BLaER1 treated with 17β-estradiol and CSF1 and Interleukin-3, amounts not matched to agents 10 nM and 100 nM (cell line): ENCODE results near the gene APBA1.

Source experiments
- H3K27ac ChIP-seq, 11 experiments: shearing (Covaris generic); formaldehyde crosslinking; 2 replicates each; pipeline ENCODE4 v1.8.1; 2022
- H3K27me3 ChIP-seq, 11 experiments: shearing (Covaris generic); formaldehyde crosslinking; 2 replicates each; pipeline ENCODE4 v1.8.1; 2022
- H3K36me3 ChIP-seq, 11 experiments: shearing (Covaris generic); formaldehyde crosslinking; 2 replicates each; pipeline ENCODE4 v1.8.1; 2022
- H3K4me1 ChIP-seq, 10 experiments: shearing (Covaris generic); formaldehyde crosslinking; 2 replicates each; pipeline ENCODE4 v1.8.1; 2022
- H3K4me2 ChIP-seq, 11 experiments: shearing (Covaris generic); formaldehyde crosslinking; 2 replicates each; pipeline ENCODE4 v1.8.1; 2022
- H3K4me3 ChIP-seq, 10 experiments: shearing (Covaris generic); formaldehyde crosslinking; 2 replicates each; pipeline ENCODE4 v1.8.1; 2022
- H3K9ac ChIP-seq, 11 experiments: shearing (Covaris generic); formaldehyde crosslinking; 2 replicates each; pipeline ENCODE4 v1.8.1; 2022
- H3K9me3 ChIP-seq, 11 experiments: shearing (Covaris generic); formaldehyde crosslinking; replicated peaks in 1 of 11; 2 replicates each; pipeline ENCODE4 v1.8.1; 2022
- H4K20me1 ChIP-seq, 11 experiments: shearing (Covaris generic); formaldehyde crosslinking; 2 replicates each; pipeline ENCODE4 v1.8.1; 2022
- Cebpa-rat ChIP-seq, 11 experiments: shearing (Covaris generic); IDR thresholded peaks; 2 replicates each; pipeline ENCODE4 v1.8.1; 2022

Gene APBA1

DNA sequence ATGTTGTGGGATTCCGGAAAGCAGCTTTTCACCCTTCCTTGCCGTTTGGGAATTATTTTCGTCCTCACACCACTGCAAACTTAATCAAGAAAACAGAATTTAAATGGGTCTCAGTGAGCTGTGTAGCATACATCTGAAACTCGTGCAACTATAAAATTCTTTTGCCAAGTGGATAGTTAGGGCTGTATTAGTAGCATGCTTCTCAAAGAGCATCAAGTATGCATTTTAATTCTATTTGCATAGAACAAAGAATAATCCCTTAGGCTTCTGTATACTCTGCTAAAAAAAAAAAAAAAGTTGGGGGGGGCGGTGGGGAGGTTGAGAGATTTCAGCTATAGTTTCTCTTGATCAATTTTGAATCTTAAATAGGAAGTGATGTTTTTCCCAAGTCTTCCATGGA, 11.8 kb upstream of the APBA1 start:
- no peak for TF ChIP-seq Cebpa-rat (IDR thresholded peaks at IDR 0.05)
- H3K4me3 ChIP-seq = no peak overlapping the region
- no peaks in the 10 kb centered on the region for H3K27me3 ChIP-seq
- H4K20me1 ChIP-seq = no peaks in the 10 kb centered on the region
- H3K4me1 ChIP-seq = no peaks in the 10 kb centered on the region
- no peaks in the 10 kb centered on the region for H3K36me3 ChIP-seq
- H3K9me3 ChIP-seq = peaks cover 0 to 14% (median 6%) of the 10 kb centered on the region in 11 experiments; a peak in 13 of 22 replicates
- H3K27ac ChIP-seq = no peak overlapping the region
- H3K4me2 ChIP-seq = no peak overlapping the region
- no peak overlapping the region for H3K9ac ChIP-seq

DNA sequence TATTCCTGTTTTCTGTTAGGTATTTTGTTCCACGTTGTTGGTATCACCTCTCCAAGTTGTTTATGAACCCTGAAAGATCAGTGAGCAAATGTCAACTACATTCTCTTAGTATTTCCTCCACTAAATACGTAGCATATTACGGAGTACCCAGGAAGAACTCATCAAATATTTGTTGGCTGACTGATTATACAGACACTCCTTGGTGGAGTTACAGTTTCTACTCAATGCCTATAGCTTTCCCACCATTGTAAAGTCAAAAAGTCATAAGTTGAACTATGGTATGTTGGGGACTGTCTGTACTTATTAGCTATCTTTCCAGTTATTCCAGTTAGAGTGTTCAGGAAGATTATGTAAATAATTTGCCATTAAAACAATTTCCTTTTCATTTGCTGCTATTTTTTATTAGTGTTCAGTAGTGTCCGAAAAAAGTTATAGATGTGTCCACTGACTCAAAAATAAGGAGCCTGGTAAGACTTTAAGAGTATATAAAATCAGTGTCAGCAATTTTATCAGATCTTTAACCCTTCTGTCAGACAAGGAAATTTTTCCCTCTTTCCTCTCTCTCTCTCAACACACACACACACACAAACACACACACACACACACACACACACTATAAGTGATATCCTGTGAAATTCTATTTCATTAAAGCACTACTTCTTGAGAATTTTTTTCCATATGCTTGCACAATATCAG, 6.8 kb upstream of the APBA1 start:
- Histone ChIP-seq H4K20me1 (no peaks in the 10 kb centered on the region), H3K27me3 (no peaks in the 10 kb centered on the region), H3K27ac (no peak overlapping the region), H3K4me1 (peaks cover 0 to 19% (median 14%) of the 10 kb centered on the region in 10 experiments; a peak in 15 of 20 replicates), H3K9me3 (no peaks in the 10 kb centered on the region), H3K4me2 (no peak overlapping the region), H3K9ac (no peak overlapping the region), H3K4me3 (no peak overlapping the region), H3K36me3 (no peaks in the 10 kb centered on the region)
- TF ChIP-seq Cebpa-rat (IDR thresholded peaks at IDR 0.05) = no peak

DNA sequence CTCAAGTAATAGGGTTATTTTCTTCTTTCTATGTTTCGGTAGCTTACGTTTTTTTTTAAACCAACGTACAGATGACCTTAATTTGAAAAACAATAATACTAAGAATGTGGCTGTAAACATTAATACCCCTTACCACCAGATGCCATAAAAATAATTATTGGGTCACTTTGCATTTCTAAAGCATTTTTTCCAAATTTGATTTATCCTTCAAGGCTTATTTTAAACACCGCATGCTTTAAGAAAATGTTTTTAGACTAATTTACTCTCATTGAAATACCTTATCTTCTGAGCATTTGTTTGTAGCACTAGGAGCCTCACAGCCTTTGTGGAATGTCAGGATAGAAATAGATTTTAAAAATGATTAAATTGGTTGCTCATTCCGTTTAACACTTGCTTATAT, 5.8 kb upstream of the APBA1 start:
- Histone ChIP-seq H3K4me1 (peaks cover 6 to 29% (median 23%) of the 10 kb centered on the region in 10 experiments), H3K4me2 (no peak overlapping the region), H4K20me1 (no peaks in the 10 kb centered on the region), H3K27ac (no peak overlapping the region), H3K9me3 (no peaks in the 10 kb centered on the region), H3K4me3 (no peak overlapping the region), H3K9ac (no peak overlapping the region), H3K27me3 (no peaks in the 10 kb centered on the region), H3K36me3 (no peaks in the 10 kb centered on the region)
- TF ChIP-seq Cebpa-rat (IDR thresholded peaks at IDR 0.05) = no peak

DNA sequence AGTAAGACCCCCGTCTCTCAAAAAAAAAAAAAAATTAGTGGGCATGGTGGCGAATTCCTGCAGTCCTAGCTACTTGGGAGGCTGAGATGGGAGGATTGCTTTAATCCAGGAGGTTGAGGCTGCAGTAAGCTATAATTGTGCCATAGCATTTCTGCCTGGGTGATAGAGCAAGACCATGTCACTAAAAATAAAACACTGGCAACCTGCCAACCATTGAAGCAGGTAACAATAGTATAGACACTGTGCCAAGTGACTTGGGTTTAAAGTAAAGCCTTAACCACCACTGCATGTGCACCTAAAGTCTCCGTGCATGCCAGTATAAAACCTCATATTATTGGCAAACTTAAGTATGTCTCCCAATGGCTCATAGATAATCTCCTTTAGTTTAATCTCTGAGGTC, 3.4 kb upstream of the APBA1 start:
- no peak overlapping the region for H3K4me3 ChIP-seq

DNA sequence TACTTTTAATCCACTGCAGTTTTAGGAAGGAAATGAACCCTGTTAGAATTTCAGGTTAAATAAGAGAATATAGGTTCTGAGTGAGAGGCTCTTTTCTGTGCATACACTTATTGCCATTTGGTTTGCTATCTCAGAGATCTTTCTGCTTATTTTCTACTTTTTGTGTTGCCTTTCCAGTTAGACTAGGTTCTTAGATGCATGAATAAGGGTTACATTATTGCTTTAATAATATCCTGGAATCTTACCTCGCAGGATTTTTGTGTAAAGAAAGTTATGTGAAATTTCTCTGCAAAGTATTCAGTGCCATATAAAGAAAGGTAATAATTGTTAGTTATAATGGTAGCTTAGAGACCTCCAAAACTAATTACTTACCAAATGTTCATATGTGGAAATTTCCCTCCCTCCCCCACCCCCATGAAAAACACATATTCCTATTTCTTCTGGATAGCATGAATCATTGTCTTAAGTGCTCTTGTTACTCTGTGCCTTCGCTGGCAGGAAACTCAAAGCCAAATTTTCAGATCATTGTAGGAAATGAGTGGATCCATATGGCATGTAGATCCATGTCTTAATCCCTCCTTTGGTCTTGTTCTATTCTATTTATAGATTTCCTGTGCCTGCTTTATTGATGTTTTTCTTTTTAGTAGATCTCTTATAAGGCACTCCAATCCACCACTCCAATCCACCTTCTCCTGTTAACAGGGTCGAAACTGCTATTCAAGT, 2.7 kb upstream of the APBA1 start:
- Histone ChIP-seq H3K9ac (no peak overlapping the region), H3K27ac (no peak overlapping the region), H3K9me3 (no peaks in the 10 kb centered on the region)

More for the DNA sequence above, 3.4 kb upstream of the APBA1 start:
- Histone ChIP-seq H3K9me3 (no peaks in the 10 kb centered on the region), H4K20me1 (no peaks in the 10 kb centered on the region), H3K27ac (no peak overlapping the region), H3K4me1 (peaks cover 17 to 43% (median 36%) of the 10 kb centered on the region in 10 experiments), H3K9ac (no peak overlapping the region), H3K27me3 (no peaks in the 10 kb centered on the region), H3K4me2 (peak overlapping the region in 6 of 11 experiments; percentile 9 to 41 (median 30); a peak in 7 of 22 replicates), H3K36me3 (no peaks in the 10 kb centered on the region)
- TF ChIP-seq Cebpa-rat (IDR thresholded peaks at IDR 0.05) = no peak

DNA sequence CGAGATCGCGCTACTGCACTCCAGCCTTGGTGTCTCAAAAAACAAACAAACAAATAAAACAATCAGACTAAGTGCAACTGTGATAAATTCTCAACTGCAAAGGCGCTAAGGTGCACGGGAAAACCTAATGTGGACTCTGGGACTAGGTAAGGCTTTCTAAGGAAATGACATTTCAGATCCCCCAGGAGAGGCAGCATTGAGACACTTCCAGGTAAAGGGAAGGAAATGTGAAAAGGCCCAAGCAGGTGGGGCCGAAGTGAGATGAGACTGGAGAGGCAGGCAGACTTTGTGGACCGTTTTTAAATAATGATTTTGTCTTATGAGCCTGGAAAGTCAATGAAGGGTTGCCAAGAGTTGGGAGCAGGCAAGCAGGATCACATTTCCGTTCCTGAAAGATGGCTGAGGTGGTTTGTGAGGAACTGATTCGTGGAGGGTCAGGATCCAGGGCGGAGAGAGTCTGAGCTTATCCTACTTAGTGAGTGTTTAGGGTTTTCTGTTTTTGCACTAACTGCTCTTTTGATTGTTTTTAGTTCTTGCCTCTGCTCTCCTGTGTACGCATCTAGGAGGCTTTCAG, 2.0 kb upstream of the APBA1 start:
- Histone ChIP-seq H3K27ac (no peak overlapping the region), H3K4me3 (no peak overlapping the region), H3K36me3 (no peaks in the 10 kb centered on the region), H3K4me2 (peak overlapping the region in 8 of 11 experiments; percentile 1 to 98 (median 94); a peak in 15 of 22 replicates), H3K9me3 (no peaks in the 10 kb centered on the region), H3K27me3 (no peaks in the 10 kb centered on the region), H3K9ac (no peak overlapping the region), H3K4me1 (peaks cover 23 to 54% (median 38%) of the 10 kb centered on the region in 10 experiments), H4K20me1 (no peaks in the 10 kb centered on the region)
- TF ChIP-seq Cebpa-rat (IDR thresholded peaks at IDR 0.05) = no peak

More for the DNA sequence above, 2.7 kb upstream of the APBA1 start:
- Histone ChIP-seq H3K4me1 (peaks cover 23 to 49% (median 38%) of the 10 kb centered on the region in 10 experiments), H3K4me3 (no peak overlapping the region), H3K27me3 (no peaks in the 10 kb centered on the region), H3K4me2 (peak overlapping the region in 8 of 11 experiments; percentile 1 to 98 (median 94); a peak in 13 of 22 replicates), H3K36me3 (no peaks in the 10 kb centered on the region), H4K20me1 (no peaks in the 10 kb centered on the region)
- no peak for TF ChIP-seq Cebpa-rat (IDR thresholded peaks at IDR 0.05)

DNA sequence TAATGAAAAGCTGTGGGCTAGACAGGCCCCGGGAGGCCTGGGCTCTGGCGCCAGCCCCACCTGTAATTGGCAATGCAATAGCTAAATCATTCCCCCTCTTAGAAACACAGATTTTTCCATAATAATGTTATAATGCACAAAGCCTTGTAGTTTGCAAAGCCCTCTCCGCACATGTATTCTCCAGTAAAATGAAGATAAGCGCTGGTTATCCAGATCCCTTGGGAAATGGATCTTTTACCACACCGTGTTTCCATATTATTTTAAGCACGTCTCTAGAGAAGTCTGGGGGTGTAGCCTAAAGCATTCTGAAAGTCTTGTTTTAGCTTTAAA, 1.1 kb upstream of the APBA1 start:
- peak overlapping the region; percentile 69 to 84 (median 80); a peak in 20 of 22 replicates for H3K9ac ChIP-seq
- peaks cover 30 to 57% (median 38%) of the 10 kb centered on the region in 10 experiments for H3K4me1 ChIP-seq
- no peaks in the 10 kb centered on the region for H4K20me1 ChIP-seq
- no peak for TF ChIP-seq Cebpa-rat (IDR thresholded peaks at IDR 0.05)
- peak overlapping the region; percentile 88 to 98 (median 94) for H3K4me2 ChIP-seq
- peak overlapping the region in 5 of 11 experiments; percentile 32 to 78 (median 71); a peak in 4 of 22 replicates for H3K27ac ChIP-seq
- peak overlapping the region; percentile 66 to 91 (median 86) for H3K4me3 ChIP-seq
- no peaks in the 10 kb centered on the region for H3K9me3 ChIP-seq
- H3K36me3 ChIP-seq = no peaks in the 10 kb centered on the region
- H3K27me3 ChIP-seq = no peaks in the 10 kb centered on the region

DNA sequence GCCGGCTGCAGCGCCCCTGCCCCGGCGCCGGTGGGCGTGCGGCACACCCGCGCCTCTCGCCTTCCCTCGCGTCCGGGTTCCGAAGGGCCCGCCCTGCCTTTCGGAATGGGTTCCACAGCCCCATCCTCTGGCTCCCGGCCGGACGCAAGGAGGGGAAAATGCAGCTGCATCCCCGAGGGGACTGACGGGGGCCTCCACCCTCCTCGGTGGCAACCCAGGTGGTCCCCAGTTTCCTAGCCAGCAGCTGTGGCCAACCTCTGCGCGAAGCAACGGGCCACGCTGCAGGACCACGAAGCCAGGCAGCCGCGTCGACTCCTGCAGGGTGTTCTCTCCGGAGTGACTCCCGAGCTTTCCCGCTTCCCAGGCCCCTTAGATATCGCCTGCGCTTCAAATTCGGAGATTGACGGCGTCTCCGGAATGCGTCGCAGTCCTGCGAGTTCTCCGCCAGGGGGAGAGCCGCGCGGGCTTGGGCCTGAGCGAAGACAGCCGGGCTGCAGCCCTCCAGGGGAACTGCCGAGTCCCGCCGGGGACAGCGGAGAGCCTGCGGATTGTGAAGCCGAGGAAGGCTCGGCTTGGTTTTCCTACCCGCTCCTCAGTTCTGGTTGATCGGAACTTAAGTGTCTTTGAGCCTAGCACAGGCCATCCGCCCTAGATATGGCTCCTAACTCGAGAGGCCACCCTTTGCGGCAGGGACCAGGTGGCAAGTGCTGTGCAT, 582 bp upstream of the APBA1 start:
- Histone ChIP-seq H4K20me1 (no peaks in the 10 kb centered on the region), H3K4me2 (peak overlapping the region; percentile 88 to 98 (median 94)), H3K9ac (peak overlapping the region; percentile 69 to 84 (median 80)), H3K4me1 (peaks cover 31 to 57% (median 39%) of the 10 kb centered on the region in 10 experiments), H3K36me3 (no peaks in the 10 kb centered on the region), H3K27me3 (no peaks in the 10 kb centered on the region), H3K4me3 (peak overlapping the region; percentile 66 to 91 (median 86)), H3K9me3 (no peaks in the 10 kb centered on the region), H3K27ac (peak overlapping the region; percentile 21 to 78 (median 68); a peak in 20 of 22 replicates)
- no peak for TF ChIP-seq Cebpa-rat (IDR thresholded peaks at IDR 0.05)
